HG03045 (cell line): Measurements from ENCODE around the gene ERI2.

Experiments used
- ATAC-seq: cut with Tn5 transposase; IDR thresholded peaks from one replicate; pipeline ENCODE4 v1.9.1; 2021; ENCODE audit warnings: mild to moderate bottlenecking, moderate library complexity; ENCODE audit not compliant: unreplicated experiment

The ERI2 gene

GRCh38 chr16:20806168-20807050 is at the start of gene ERI2, which contains the start of gene REXO5:
Gene ERI2, minus strand, starts transcription at chr16:20806472. Its CDS starts 42 bp downstream, at chr16:20806430.
Gene REXO5, plus strand, starts transcription at chr16:20806527. Its CDS starts 427 bp downstream, at chr16:20806954.
- peak; percentile 84 for ATAC-seq

DNA sequence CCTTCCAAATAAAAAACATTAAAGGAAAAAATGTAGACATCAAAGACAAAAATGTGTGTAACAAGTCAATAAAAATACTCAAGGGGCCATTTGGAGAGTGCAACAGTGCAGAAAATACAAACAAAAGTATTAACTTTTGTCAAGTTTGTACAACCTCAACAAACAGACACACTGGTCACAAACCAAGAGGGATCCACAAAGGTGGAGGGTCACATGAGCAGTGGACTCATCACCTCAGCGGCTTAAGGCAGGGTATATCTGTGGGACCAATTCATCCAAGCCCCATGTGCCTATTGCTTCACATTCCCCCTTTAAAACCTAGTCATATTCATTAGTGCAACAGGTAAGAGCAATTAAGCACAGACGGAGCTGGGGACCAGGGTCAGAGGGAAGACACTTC is 48.7 kb upstream of the ERI2 start:
- no peak for ATAC-seq

DNA sequence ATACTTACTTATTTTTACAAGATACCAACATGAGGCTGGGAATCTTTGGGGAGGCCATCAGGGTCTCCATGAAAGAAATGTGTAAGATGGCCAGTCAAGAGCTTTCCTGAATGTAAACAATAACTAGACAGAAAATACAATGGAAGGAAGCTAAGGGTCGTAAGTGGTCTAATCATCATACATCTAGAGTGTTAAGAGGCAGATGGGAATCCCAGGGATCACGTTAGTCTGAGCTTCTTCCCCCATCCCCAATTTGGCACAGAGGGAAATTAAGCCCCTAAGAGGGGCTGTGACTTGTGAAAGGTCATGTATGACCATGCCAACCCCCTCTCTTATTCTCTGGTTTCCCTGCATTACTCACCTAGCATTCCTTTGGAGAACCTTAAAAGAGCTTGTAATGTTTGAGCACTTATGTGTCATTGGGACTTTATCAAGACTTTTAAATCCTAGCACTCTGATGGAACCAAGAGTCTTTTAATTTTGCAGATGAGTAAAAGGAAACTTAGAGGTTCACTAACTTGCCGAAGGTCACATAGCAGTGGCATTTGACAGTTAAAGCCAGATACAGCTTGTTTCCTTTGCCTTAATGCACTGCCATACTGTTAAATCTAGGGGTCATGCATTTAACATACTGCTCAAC is 47.8 kb upstream of the ERI2 start:
- ATAC-seq, result no peak

- ATAC-seq, result no peak
These were observed 46.9 kb upstream of the ERI2 start for GRCh38 chr16:20853143-20853542.

- no peak for ATAC-seq
These were observed 45.3 kb upstream of the ERI2 start for GRCh38 chr16:20851601-20852000.

GRCh38 chr16:20850981-20851380 is 44.7 kb upstream of the ERI2 start:
- no peak for ATAC-seq

DNA sequence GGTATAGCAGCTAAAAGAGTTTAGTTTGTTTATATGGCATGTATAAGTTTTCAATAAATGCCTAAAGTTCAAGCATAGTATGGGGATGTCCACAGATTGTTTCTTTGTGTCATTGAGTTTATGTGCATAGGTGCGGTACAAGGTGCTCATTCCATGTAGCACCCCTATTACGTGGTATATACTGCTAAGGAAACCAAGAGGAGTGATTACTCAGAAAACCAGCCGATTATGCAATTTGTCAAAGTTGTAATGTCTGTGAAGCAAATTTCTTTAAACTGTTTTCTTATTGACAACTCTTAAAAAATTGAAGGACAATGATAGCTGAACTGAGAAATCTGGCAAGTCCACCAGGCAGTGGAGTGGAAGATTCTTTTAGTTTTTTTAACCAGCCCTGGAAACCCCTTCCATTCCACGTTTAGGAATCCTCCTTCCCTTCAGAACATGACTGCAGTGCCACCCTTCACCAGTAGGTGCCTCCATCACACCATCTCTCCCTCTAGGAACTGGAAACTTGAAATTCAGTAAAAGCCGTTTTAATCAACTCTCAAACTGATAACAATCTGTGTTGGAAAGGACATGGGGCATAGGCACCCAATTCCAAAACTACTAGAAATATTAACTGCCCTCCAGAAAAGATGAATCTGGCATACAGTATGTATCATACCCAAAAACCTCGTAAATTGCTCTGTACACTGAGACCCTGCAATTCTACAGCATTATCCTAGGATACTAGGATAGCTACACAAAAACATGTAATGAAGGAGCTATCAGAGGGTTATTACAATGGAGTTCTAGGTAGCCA is 43.5 kb upstream of the ERI2 start:
- no peak for ATAC-seq

GRCh38 chr16:20847550-20847949 is 41.3 kb upstream of the ERI2 start:
- ATAC-seq, result no peak

DNA sequence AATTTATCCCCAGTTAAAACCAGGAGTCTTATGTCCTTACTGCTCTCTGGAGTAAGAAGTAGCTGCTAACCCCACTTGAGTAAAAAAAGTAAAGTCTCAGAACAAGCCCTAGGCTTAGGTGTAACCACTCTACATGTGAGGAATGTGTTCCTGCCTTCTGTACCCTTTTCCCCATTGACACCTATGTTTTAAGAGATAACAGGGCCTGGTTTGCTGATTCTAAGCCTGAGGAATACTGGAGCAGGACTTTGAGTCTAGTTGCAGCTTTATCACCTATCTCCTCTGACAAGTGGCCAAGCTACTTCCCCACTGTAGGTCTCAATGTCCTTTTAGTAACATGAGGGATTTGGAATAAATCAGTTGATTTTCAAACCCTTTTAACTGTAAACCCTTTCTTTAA is 40.3 kb upstream of the ERI2 start:
- no peak for ATAC-seq

- ATAC-seq, result no peak
These were observed 39.8 kb upstream of the ERI2 start for GRCh38 chr16:20846030-20846429.

DNA sequence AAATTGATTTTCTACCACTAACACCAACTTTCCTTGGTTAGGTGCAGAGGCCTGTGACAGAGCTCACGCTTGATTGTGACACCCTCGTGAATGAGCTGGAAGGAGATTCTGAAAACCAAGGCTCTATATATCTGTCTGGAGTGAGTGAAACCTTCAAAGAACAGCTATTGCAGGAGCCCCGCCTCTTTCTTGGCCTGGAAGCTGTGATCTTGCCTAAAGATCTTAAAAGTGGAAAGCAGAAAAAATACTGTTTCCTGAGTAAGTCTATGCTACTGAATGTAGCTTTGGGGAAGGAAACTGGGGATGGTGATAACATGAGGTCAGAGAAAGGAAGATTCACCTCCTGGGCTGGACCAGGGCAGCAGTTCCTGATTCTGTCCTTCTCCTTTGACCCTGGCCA is 38.3 kb upstream of the ERI2 start:
- ATAC-seq, result no peak

- no peak for ATAC-seq
These were observed 37.8 kb upstream of the ERI2 start for GRCh38 chr16:20844054-20844453.

DNA sequence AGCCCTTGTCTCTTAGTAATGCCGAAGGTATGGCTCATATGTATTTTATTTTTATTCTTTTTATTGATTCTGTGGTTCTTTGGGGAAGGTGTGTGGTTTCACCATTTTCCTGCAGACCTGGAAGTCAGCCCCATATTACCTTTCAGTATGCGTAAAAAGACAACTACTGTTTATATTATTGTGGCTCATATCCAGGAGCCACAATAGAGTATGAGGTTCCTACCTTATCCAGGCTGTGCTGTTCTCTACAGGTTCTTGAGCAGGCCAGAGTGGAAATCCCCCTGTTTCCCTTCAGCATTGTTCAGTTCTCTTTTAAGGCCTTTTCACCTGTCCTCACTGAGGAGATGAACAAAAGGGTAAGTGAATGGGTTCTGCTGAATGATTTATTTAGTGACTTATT is 33.2 kb upstream of the ERI2 start:
- no peak for ATAC-seq

GRCh38 chr16:20838240-20838639 is 32.0 kb upstream of the ERI2 start:
- no peak for ATAC-seq

GRCh38 chr16:20833086-20833485 is 26.8 kb upstream of the ERI2 start:
- no peak for ATAC-seq

- ATAC-seq, result no peak
These were observed 24.1 kb upstream of the ERI2 start for GRCh38 chr16:20830372-20830771.

GRCh38 chr16:20829536-20829935 is 23.3 kb upstream of the ERI2 start:
- no peak for ATAC-seq

GRCh38 chr16:20826039-20826566 is 19.8 kb upstream of the ERI2 start:
- no peak for ATAC-seq

- ATAC-seq, result no peak
These were observed 16.5 kb upstream of the ERI2 start for GRCh38 chr16:20822521-20823325.

DNA sequence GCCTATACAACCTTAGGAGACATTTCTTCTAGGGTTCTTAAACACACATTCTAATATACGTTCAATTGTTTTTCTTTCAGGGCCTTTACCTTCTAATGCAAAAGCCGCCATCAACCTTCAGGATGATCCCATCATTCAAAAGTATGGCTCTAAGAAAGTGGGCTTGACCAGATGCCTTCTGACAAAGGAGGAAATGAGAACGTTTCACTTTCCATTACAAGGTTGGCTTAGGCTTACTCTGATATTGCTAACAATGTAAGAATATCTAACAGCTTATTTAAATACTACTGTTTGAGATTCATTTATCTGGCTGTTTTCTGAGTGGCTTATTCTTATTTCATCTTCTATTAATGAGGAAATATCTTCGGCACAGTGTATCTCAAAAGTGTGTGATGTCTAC is 15.4 kb upstream of the ERI2 start:
- ATAC-seq, result no peak
